ENCODE data around the gene CSK. TPM values are rescaled to one million over a fixed set of nuclear protein-coding genes. Genes with fewer than 3 reads are reported as not detected.

The CSK gene
- total RNA-seq, 2 experiments from 2014 or later: 114 to 118 TPM

DNA sequence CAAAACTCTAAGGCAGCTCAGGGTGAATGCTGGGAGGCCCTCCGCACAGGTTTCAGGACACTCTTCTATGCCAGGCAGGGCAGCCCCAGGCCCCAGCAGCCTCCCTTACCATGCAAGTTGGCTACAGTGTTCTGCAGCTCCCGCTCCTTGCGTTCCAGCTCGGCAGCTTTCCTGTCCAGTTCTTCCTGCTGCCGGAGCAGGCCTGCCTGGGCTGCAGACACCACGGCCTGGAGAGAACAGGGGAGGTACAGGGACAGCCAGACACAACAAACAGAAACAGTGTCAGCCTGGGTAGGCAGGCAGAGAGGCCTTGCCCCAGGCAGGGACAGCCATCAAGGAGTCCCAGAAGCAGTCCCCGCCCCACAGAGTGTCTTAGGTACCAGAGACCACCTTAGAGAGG is 70.1 kb downstream of the CSK start:
- H3K27ac Mint-ChIP-seq: no peak overlapping the region
- H3K27me3 Mint-ChIP-seq: no peaks in the 10 kb centered on the region
- H3K27ac ChIP-seq (ENCODE audit: low read depth in 1 of 2, low read length in 2 of 2): peak overlapping the region in 1 of 2 donors; percentile 1
- TF ChIP-seq, protein P1, sequence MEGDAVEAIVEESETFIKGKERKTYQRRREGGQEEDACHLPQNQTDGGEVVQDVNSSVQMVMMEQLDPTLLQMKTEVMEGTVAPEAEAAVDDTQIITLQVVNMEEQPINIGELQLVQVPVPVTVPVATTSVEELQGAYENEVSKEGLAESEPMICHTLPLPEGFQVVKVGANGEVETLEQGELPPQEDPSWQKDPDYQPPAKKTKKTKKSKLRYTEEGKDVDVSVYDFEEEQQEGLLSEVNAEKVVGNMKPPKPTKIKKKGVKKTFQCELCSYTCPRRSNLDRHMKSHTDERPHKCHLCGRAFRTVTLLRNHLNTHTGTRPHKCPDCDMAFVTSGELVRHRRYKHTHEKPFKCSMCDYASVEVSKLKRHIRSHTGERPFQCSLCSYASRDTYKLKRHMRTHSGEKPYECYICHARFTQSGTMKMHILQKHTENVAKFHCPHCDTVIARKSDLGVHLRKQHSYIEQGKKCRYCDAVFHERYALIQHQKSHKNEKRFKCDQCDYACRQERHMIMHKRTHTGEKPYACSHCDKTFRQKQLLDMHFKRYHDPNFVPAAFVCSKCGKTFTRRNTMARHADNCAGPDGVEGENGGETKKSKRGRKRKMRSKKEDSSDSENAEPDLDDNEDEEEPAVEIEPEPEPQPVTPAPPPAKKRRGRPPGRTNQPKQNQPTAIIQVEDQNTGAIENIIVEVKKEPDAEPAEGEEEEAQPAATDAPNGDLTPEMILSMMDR (IDR thresholded peaks at IDR 0.05): no peak
- peaks cover 7% of the 10 kb centered on the region for H3K4me1 ChIP-seq (ENCODE audit: insufficient read depth, low read length)
- H3K4me1 Mint-ChIP-seq (ENCODE audit: low read depth): peaks cover 12% of the 10 kb centered on the region
- no peaks in the 10 kb centered on the region for H3K9me3 ChIP-seq (ENCODE audit: control insufficient read depth in 1 of 2, insufficient read depth in 1 of 2, low read length in 2 of 2)
- ChIA-PET CTCF (no interaction called here), POLR2A (no interaction called here)
- H3K27me3 ChIP-seq (ENCODE audit: control insufficient read depth in 1 of 2, insufficient read depth in 2 of 2, low read length in 2 of 2): no peaks in the 10 kb centered on the region
- no peaks in the 10 kb centered on the region for H3K9me3 Mint-ChIP-seq
- no peak overlapping the region for H3K4me3 ChIP-seq (ENCODE audit: low read length)
- H3K36me3 Mint-ChIP-seq (ENCODE audit: low read depth): peaks cover 67% of the 10 kb centered on the region
- DNase-seq: no peak
- intact Hi-C loops (cut with DNase I, micrococcal nuclease): no loop called here
- no peak overlapping the region for H3K4me3 Mint-ChIP-seq
- no peak for ATAC-seq (ENCODE audit: poor library complexity)
- peaks cover 75% of the 10 kb centered on the region for H3K36me3 ChIP-seq (ENCODE audit: insufficient read depth, low read length)

Small RNA genes lying within 50 kb of the gene (microRNA-seq; reads per million reads assigned to microRNA genes)
- not detected for gene MIR4513 (ENCODE audit: borderline microRNAs expressed, borderline replicate concordance)
- gene MIR6882 (ENCODE audit: borderline microRNAs expressed, borderline replicate concordance): 2.2 reads per million, percentile 9 among the genes with 10 or more reads in this experiment

Other genes starting within 250 kb of the CSK start
- gene ARID3B, start 240.9 kb upstream of the CSK start, total RNA-seq: 10 to 100 TPM; 25.0 to 27.9 TPM
- 100 to 1,000 TPM; 275 to 293 TPM for gene CLK3, start 166.2 kb upstream of the CSK start, total RNA-seq
- 10 to 100 TPM; 11.0 to 11.1 TPM for gene EDC3, start 86.1 kb upstream of the CSK start, total RNA-seq
- not detected for gene CYP1A1, start 56.6 kb upstream of the CSK start, total RNA-seq
- not detected for gene CYP1A2, start 33.2 kb upstream of the CSK start, total RNA-seq
- gene LMAN1L, start 30.8 kb downstream of the CSK start, total RNA-seq: under 1 TPM; 0.56 to 0.93 TPM
- gene CPLX3, start 44.5 kb downstream of the CSK start, total RNA-seq: under 1 TPM; 0.16 to 0.53 TPM
- gene ULK3, start 61.1 kb downstream of the CSK start, total RNA-seq: 10 to 100 TPM; 37.8 to 38.9 TPM
- 10 to 100 TPM; 56.1 to 56.9 TPM for gene SCAMP2, start 91.3 kb downstream of the CSK start, total RNA-seq
- 10 to 100 TPM; 28.9 to 30.3 TPM for gene MPI, start 108.0 kb downstream of the CSK start, total RNA-seq
- 10 to 100 TPM; 21.5 to 26.8 TPM for gene FAM219B, start 124.8 kb downstream of the CSK start, total RNA-seq
- 10 to 100 TPM; 40.7 to 44.2 TPM for gene COX5A, start 156.0 kb downstream of the CSK start, total RNA-seq
- gene RPP25, start 174.7 kb downstream of the CSK start, total RNA-seq: under 1 TPM; 0.14 to 0.45 TPM
- 1 to 10 TPM; 5.7 to 6.4 TPM for gene SCAMP5, start 213.5 kb downstream of the CSK start, total RNA-seq
- 1 to 10 TPM; 5.5 to 5.8 TPM for gene PPCDC, start 241.5 kb downstream of the CSK start, total RNA-seq

Data from CD4-positive, alpha-beta T cell (primary cell).